ENCODE measurements around the gene APBA2. TPM values are rescaled to one million over a fixed set of nuclear protein-coding genes. Genes with fewer than 3 reads are reported as not detected.

Gene APBA2
- total RNA-seq, 1 donor from 2014 or later: 0.24 TPM

DNA sequence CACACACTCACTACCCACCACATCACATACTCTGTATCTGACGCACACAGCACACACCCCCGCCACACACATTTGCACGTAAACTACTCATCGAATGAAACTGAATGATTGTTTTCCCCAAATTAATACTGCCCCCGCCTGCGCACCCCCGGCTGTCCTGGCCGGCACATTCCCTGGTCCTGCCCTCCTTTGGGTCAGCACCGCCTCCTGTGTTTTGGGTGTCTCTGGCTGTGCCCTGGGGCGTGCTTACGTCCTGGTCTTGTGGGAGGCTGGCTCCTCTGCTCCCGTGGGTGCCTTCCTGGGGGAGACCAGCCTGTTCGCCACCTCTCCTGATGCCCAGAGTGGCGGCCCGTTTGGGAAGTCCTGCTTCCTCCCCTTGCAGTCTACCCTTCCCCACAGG, 30.2 kb downstream of the APBA2 start:
- ATAC-seq: no peak

DNA sequence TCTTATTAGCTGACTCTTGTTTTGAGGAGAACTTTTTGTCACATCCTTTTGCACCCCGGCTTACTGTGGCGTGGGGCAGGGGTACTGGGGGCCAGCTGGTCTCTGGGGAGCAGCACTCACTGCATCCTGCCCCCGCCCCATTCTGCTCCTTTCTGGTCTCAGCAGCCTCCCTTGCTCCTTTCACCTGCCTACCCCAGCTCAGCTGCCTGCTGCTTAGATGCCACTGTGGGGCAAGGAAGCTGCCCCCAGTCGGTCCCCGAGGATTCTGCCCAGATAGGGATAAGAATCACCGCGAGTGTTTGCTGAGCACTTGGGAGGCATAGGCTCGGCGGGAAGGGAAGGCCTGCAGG, 32.0 kb downstream of the APBA2 start:
- ATAC-seq: no peak

DNA sequence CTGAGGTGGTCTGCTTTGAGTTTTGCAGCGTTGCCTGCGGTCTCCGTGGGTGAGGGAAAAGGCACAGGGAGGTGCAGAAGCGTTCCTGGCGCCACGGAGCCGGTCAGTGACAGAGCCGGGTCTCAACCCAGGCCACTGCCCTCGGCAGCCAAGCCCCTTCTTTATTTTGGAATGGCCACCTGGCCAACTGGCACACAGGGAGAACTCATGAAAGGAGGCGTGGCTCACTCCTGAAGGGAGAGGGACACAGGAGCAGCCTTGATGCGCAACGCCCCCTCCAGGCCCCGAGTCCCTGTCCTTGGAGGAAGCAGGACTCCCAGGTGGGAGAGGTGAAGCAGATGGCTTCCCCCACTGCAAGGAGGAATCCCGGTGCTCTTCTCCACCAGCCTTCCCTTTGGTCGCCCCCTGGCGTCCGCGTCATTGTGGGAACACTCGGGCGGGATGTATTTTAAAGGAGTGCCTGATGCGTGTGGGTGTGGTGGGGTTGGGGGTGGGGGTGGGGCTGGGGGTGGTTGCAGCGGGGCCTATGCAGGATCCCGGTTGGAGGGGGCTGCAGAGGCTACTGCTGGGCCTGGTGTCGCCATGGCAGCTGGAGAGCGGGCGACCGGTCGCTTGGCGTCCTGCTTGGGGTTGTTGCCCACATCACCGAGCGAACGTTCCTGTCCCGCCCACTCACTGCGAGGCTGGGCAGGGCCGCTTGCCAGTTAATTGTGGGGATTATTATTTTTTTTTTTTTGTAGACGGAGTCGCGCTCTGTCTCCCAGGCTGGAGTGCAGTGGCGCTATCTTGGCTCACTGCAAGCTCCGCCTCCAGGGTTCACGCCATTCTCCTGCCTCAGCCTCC, 32.6 kb downstream of the APBA2 start:
- ATAC-seq: no peak

DNA sequence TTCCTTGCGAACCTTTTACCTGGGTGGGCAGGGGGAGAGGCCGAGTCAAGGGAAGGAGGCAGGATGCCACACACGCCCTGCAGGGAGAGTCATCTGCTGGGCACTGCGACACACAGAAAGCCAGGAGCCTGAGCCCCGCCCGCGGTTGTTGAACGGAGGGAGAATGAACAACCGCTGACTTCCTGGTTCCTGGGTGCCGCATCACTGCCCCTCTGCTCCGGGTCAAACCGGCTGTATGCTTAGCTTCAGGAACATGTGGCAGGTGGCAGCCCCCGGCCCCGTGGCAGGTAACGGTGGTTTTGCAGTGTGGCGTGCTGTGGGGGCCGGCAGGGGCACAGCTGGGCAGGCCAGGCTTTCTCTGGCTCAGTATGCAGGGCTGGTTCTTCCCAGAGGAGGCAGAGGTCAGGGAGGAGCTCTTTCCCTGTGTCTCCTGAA, 33.4 kb downstream of the APBA2 start:
- no peak for ATAC-seq

DNA sequence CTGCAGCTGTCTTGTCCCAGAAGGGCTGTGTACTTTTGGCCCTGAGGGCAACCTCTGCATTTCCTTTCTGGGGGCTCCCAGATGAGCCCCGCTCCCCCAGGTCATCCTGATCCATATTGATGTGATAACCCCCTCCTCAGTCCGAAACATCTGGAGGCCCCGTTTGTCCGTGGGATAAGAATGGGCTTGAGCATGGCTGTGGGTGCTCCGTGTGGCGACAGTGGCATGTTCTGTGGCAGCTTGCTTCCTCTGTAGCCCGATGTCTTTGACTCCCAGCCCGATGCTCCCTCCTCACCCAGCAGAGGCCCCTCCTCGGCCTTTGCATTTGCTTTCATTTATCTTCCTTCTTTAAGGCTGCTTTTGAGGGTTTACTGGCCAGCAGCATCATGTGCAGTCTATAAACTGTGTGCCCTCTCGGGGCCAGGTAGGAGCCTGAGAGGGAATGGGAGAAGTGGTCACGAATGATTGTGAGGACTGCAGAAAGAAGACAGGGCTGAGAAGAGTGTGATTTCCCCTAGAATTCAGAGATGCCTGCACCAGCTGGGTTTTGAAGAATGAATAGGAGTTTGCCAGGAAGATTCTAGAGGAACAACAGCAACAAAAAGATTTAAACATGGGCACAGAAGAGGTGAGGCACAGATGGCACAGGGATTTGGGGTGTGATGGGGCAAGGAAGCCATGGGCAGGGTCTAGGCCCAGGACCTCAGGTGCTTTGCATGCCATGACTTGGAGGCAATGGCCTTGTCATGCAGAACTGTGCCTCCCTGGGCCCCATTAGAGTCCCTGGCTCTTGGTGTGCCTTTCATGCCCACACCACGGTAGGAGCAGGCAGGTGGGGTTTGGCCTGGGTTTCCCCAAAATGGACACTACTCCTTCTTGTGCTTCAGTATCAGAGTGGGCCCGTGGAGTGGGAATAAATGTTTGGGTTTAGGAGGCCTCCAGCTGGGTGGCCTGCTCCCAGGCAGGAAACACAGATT, 34.2 kb downstream of the APBA2 start:
- ATAC-seq: no peak

DNA sequence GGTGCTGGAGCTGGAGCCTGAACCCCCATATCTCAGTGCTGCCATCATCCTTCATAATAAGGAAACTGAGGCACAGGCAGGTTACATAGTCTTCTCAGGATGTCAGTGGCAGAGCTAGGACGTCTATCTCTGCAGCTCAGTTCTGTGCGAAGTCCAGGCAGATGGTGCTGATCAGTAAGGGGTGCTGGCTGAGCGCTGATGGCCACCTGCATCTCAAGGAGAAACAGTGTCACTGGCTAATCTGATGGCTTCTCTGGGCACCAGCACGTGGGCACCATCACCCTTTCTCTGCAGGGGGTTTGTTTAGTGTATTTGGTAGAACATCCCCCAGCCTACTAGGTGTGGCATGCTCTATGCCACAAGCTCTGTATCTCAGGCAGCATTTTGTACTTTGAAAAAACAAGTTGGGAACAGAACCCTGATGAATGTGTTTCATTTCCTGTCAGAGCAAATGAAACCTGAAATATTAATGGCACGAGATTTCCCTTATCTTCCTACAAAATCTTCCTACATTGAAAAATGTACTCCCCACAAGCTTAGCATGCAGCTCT, 35.1 kb downstream of the APBA2 start:
- no peak for ATAC-seq

DNA sequence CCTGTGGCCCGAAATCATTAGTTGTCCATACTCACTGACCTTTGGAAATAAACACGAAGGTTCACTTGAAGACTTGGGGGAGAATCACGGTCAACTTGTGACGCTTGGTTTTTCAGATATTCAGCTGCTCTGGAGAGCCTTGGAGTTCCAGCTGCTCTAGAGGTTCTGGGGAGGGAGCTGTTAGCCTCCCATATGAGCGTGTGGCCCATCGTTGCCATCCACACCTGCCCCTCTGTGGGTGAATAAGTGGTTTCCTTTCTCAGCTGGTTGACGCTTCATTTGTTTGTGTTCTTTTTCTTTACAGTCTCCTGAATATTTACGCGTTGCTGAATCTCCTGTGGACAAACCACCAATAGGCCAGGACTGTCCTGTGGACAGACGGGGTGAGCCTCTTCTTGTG, 35.6 kb downstream of the APBA2 start:
- ATAC-seq: no peak

DNA sequence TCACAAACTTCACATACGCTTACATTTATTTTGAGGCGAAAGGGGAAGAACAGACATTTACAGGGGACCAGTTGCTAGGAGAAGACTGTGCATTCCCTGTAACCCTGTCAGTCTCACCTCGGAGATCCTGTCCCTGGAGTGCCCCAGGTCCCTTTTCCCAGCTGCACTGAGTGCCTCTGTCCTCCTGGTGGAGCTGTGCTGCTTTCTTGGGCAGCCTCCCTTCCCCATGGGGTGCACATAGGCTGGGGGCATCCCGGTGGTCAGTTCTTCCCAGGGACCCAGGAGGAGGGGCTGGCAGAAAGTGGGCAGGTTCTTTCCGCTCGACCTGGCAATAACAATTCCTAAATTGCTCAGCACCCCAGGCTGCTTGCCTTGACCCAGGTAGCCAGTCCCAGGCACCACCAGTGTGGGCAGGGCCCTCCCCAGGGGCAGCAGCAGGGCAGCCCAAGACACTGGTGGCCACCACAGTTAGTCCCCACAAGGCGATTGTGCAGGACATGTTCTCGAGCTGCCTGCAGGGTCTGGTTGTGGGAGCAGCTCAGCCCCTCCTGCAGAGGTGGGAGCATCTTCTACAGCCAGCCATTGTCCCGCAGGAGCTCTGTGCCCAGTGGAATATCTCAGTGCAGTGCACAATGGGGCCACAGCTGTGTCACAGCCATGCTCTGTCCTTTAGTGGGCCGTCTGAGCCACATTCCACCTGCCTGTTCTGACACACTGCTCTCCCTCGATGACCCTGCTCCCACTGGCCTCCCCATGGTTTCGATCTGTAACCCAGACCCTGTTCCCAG, 36.3 kb downstream of the APBA2 start:
- no peak for ATAC-seq

DNA sequence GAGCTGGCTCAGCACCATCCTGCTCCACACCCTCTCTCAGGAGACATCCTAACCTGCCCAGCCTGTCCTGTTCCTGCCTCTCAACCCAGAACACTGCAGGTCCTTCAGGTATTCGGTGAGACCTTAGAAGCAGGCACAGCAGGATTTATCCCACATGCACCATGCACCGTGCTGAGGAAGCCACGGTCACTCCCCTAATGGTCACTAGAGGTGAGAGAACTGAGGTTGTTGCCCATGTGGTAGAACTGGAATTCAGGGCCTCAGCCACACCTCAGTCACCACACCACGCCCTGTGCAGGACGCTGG, 36.9 kb downstream of the APBA2 start:
- peak; percentile 34 for ATAC-seq

DNA sequence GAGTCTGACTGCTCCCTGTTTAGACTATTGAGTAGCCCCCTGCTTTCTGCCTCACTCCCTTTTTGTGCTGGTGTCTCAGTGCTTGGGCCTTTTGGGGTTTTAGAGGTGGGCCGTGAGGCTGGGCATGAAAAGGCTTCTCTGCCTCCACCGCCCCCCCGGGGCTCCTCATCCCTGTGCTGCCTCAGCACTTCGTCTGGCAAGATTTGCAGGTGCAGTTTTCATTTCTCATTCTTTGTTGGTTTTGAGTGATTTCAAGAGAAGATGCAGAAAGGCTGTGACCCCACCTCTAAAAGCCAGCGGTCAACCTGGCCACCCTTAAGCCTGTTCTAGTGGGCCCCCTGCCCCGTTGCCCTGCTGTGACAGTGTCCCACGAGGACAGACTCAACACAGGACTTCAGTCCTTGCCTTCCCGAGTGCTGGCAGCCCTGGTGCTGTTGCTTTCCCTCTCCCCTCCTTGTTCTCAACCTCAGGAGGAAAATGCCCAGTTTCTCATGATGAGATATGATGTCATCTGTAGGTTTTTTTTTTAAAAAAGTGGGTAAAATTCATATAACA, 38.0 kb downstream of the APBA2 start:
- ATAC-seq: no peak

DNA sequence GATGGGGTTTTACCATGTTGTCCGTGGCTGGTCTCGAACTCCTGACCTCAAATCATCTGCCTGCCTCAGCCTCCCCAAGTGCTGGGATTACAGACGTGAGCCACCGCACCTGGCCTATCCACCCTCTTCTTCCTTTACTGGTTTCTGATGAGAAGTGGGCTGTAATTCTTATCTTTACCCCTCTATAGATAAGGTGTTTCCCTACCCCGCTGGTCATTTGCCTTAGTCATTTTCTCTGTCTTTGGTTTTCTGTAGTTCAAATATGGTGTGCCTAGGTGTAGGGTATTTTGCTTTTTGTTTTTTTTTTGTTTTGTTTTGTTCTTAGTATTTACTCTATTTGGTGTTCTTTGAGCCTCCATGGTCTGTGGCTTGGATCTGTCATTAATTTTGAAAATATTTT, 41.3 kb downstream of the APBA2 start:
- no peak for ATAC-seq

DNA sequence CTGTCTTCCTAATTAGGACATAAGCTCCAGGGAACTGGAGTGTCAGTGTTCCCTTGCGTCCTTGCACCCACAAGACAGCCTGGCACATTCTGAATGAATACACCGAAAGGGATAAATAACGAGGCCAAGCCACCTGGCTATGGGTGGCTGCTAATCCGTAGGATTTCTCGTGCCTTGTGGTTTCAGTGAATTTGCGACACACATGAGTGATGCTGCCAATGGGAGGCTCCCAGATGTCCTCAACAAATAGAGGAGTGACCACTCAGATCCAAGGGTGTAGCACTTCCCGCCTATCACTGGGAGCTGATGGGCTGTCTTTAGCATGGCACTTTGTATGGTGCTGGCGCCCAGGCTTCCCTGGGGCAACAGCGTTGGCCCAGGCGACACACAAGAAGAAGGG, 43.4 kb downstream of the APBA2 start:
- no peak for ATAC-seq

DNA sequence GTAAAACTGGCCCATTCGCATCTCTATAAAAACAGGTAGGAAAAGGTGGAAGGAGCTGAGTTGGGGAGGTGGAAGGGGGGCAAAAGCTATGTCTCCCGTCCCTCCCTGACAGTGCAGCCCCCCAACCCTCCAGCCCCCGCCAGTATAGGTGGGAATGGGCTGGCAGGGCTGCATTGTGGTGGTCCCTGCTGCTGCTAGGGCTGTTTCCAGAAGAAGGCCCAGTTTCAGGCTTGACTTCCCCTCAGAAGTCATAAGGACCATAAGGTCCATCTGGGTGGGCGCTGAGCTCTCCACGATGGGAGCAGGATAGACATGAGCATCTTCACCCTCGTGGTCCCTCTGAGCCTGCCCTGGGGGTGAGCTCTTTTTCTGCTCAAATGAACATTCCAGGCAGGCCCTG, 44.2 kb downstream of the APBA2 start:
- no peak for ATAC-seq

DNA sequence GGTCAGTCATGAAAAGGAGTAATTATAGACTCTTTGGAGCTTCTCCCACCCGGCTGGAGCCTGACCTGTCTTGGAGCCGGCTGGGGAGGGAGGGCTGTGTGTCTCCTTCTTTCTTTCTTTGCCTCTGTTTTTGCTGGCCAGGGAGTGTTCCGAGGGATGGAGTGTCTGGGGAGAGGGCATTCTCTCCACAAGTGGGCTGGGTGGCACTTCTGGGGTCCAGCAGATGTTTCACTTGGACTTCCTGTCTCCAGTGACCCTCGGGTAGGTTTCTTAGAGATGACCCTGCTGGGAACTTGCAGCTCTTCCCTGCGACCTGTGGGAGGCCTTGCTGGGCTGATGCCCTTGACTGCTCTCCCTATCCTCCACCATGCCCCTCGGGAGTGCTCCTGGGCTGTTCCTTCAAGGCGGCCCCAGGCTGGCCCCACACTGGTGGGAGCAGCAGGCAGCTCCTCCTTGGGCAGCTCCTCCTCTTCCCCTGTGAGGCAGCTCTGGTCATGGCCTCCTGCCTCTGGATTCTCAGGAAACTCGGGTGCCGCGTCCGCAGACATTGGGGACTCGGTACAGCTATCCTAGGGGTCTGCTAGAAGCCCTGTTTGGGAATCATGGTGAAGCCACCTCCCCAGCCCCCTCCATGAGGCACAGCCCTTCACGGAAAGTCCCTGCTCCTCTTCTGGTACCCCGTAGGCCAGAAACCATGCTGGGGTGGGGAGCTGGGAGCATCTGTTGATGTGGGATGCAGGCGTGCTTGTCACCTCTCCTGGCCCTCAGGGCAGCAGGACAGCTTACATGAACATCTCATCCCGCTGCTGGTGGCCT, 44.9 kb downstream of the APBA2 start:
- ATAC-seq: no peak

DNA sequence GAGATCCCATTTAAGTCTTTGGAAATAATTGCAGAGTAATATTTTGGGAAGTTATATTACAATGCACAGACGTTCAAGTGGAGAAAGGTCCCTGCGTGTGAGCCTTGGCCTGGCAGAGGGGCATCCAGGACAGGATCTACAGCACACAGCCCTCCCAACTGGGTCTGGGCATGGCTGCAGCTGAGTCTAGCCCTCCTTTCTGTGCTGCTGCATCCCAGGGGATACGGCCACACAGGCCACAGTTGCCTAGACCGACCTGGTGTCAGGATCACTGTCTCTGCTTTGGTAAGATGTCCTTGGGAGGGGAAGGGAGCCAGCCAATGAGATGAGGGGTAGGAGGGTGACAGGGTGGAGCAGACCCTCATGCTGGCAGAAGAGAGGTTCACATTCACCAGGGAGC, 46.1 kb downstream of the APBA2 start:
- ATAC-seq: no peak

DNA sequence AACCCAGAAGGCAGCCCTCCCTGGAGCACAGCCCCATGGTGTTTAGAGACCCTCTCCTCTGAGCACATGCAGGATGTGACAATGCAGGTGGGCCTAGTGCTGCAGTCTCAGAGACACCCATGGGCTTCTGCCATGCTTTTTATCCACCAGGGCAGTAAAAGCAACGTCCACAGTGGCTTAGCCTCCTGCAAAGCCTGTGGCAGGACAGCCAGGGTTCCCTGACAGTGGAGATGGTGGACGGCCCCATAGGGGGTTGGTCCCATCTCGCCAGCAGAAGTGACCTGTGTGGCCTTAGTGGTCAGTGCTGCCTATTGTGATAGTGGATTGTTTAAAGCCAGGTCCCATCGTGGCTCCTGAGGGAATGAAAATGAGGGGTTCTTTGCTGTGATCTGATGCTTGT, 46.6 kb downstream of the APBA2 start:
- no peak for ATAC-seq

DNA sequence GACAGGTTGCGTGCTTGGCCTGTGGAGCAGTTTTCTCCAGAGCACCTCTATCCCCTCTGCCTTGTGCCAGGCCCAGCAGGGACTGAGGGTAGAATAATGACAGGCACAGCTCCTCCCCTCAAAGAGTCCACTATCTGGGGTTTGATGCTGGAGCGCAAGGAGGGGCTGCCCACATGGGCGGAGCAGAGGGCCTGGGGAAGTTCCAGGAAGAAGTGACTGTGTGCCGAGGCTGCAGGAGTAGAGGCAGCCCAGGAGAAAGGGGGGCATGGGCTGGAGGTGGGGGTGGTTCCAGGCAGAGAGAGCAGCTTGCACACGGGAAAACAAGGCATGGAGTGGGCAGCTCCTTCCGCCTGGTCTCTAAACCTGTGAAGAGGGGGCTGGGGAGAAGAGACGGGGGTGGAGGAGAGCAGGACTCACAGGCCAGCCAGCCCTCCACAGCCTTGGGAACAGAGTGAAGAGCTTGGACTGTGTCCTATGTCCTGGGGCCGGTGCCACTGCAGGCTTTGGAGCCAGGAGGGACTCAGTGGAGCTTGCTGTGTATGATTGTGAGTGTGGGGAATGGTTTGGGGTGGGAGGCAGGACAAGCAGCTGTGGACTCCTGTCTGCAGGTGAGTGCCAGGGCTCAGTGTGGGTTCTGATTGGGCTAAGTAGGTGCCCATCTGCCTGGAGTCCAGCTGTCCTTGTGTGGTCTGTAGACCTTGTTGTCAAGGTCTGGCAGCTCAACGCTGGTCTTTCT, 48.1 kb downstream of the APBA2 start:
- ATAC-seq: no peak

DNA sequence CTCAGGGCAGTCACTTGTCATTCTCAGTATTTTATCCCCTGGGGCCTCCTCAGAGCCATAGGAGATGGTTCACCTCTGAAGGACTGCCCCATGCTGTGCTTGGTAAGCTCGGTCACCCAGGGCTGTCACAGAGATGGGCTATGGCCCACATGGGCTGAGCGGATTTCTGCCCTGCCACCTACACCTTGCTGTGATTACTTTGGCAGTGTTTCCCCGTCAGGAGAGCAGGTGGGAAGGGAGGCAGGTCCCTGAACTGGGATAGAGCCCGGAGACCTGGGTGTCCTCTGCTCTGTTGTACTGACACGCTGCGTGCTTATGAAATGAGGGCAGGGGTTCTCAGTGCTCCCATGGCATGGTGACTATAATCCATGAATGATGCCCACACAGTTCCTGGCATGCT, 48.9 kb downstream of the APBA2 start:
- no peak for ATAC-seq

DNA sequence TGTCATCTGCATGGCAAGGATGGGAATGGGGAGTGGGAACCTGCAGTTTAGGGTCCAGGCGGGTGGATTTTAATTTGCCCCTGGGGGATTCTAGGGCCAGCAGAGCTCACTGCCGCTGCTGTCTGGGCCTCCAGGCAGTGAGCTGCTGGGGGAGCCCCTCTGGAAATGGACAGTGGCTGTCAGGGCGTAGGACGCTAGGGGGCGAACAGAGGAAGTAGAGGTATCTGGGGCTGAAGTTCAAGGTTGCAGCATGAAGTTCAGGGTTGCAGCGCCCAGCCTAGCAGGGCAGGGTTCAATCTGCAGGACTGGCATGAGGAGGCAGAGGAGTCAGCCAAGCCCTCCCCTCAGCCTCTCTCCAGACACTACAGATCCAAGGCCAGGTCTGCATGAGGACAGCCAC, 49.5 kb downstream of the APBA2 start:
- ATAC-seq: no peak

DNA sequence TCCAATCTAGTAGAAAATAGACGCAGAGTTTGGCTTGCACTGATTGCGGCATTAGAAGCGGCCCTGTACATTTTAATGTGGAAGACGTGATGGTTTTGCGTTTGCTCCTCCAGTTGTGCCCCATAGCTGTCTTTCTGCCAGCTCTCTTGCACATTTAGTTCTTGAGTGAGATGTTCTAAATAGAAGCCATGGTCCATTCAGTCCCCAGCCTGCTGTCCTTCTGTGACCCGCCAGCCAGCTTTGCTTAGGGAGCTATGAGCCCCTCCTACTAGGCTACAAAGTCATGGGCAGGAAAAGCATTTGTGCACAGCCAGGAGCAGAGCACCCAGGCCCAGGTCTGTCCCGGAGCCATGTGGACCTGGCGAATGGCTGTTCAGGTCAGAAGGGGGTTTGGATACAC, 50.3 kb downstream of the APBA2 start:
- no peak for ATAC-seq

DNA sequence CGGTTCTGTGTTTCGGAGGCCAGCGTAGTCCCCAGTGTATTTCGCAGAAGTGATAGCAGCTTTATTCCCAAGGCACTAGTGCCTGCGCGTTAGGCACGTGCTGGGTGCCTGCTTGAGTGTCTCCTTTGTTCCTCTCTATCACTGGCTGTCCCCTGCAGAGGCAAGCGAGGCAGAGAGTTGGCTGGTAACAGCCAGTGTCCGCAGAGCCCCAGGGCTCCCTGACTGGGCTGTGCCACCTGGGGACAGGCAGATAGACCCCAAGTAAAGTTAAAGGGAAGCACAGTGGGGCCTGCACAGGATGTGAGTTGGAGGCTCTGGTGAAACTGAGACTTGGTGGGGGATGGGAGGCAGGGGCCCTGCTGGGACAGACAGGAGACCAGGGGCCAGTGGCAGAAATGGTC, 50.7 kb downstream of the APBA2 start:
- ATAC-seq: no peak
